K562 (cell line): ENCODE data around the gene RARG.

Source experiments
- FOXM1 ChIP-seq, 2 experiments: fragments of 450-650 bp in 1 of 2; sonication (generic) in 1 of 2; formaldehyde crosslinking in 1 of 2; IDR thresholded peaks; 2 replicates each; pipeline versions ENCODE4 v1.6.1 to v1.9.0; 2017 to 2022; ENCODE audit warnings: low read depth in 2 of 2, mild to moderate bottlenecking in 2 of 2, missing genetic modification reagents in 1 of 2, moderate library complexity in 1 of 2
- HCFC1 ChIP-seq: IDR thresholded peaks from 2 replicates; pipeline ENCODE4 v1.6.1; 2012; ENCODE audit warnings: low read depth, low read length, improper control_type of control experiment
- JUND ChIP-seq, 2 experiments: IDR thresholded peaks; 2 replicates in 1 of 2; 3 replicates in 1 of 2; pipeline ENCODE4 v1.6.1; 2011; ENCODE audit warnings: borderline replicate concordance in 2 of 2, low read depth in 2 of 2, low read length in 2 of 2, improper control_type of control experiment in 1 of 2, missing biosample characterization in 1 of 2, missing genetic modification characterization in 1 of 2, missing genetic modification reagents in 1 of 2
- KDM5B ChIP-seq: fragments of 200-600 bp; sonication (generic); IDR thresholded peaks from 2 replicates; pipeline ENCODE4 v1.6.1; 2012; ENCODE audit warnings: low read depth, mild to moderate bottlenecking, moderate library complexity, low read length, control low read depth, inconsistent platforms; ENCODE audit not compliant: insufficient replicate concordance
- PHF8 ChIP-seq: fragments of 200-600 bp; sonication (generic); IDR thresholded peaks from 2 replicates; pipeline ENCODE4 v1.6.1; 2012; ENCODE audit warnings: mixed run types, mild to moderate bottlenecking, inconsistent platforms, low read length, moderate library complexity, borderline replicate concordance
- PML ChIP-seq: IDR thresholded peaks from 2 replicates; pipeline ENCODE4 v1.6.1; 2012; ENCODE audit warnings: low read length, inconsistent platforms
- SIN3A ChIP-seq, 2 experiments: fragments of 150-350 bp in 1 of 2; IDR thresholded peaks; 2 replicates each; pipeline ENCODE4 v1.6.1; 2011 to 2016; ENCODE audit warnings: borderline replicate concordance in 2 of 2, low read depth in 2 of 2, low read length in 2 of 2, mild to moderate bottlenecking in 2 of 2, moderate library complexity in 2 of 2; ENCODE audit not compliant: control insufficient read depth in 1 of 2

GRCh38 chr12:53182903-53183302, 49.1 kb downstream of the RARG start:
- TF ChIP-seq SIN3A (IDR thresholded peaks at IDR 0.05; ENCODE audit: borderline replicate concordance in 2 of 2, control insufficient read depth in 1 of 2, low read depth in 2 of 2, low read length in 2 of 2) (no peak), FOXM1 (IDR thresholded peaks at IDR 0.05; ENCODE audit: low read depth) (no peak), FOXM1 (CRISPR knock-in tag; IDR thresholded peaks at IDR 0.05; ENCODE audit: low read depth) (no peak), HCFC1 (no peak), PML (no peak), PHF8 (no peak), KDM5B (no peak), JUND (IDR thresholded peaks at IDR 0.05; ENCODE audit: borderline replicate concordance, low read depth, low read length) (no peak), JUND (tag; IDR thresholded peaks at IDR 0.05; ENCODE audit: borderline replicate concordance, low read depth, low read length) (no peak)
